Measurements from ENCODE around the gene TASP1.
"Not testable (repeated sequence)": the region's sequence is repeated elsewhere in the genome, so short reads cannot be mapped to it uniquely, and the experiment has no call there.

TASP1 gene

DNA sequence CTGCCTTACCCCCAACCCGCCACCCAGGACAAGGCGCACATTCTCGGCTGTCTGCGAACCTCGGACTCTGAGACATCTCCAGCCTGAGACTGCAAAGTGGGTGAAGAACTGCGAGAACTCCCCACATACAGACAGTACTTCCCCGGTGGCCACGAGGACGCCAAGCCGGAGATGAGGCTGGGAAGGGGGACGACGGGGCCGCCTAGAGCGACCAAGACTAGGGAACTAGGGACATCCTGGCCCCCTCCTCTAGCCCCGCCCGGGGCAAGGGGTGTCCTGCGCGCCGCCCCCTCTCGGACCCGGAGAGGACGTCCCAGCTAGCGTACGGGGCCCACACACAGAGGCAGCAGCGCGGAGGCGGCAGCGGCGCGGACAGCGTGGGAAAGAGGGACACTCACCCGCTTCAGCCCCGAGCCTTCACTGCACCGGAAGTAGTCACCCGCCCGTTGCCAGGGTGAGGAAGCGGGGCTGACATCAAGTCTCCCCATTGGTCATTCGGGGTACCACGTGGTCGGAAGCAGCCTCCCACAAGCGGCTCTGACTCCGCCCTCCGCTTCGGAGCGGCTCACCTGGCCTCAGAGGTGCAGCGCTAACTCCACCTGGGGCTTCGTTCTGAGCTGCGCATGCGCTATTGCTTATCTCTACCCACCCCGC lies at the start of gene TASP1:
TSS of gene TASP1 (minus strand) at position 437 of the 654 bp plus-strand sequence. CDS start 8,854 bp downstream, outside the sequence.
- peak; percentile 92 for DNase-seq

DNA sequence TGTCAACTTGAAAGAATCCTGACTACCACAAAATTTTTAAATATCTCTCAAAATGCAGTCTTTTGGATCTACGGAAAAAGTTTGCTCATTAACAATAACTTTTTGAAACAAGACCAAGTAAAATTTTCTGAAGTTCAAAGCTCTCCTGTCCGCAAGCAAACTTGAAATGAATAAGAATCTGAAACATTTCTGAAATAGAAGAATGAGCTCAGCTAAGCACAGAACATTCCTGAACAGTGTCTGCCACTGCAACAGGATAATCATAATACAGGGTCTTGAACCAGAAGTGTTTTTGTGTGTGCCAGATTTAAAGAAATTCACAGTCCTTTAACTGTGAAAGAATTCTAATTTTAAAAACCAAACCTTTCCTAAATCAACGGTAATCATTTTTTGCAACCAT lies 49.1 kb upstream of the TASP1 start:
- DNase-seq = no peak

GRCh38 chr20:13685623-13686022 lies 46.9 kb upstream of the TASP1 start:
- no peak for DNase-seq

DNA sequence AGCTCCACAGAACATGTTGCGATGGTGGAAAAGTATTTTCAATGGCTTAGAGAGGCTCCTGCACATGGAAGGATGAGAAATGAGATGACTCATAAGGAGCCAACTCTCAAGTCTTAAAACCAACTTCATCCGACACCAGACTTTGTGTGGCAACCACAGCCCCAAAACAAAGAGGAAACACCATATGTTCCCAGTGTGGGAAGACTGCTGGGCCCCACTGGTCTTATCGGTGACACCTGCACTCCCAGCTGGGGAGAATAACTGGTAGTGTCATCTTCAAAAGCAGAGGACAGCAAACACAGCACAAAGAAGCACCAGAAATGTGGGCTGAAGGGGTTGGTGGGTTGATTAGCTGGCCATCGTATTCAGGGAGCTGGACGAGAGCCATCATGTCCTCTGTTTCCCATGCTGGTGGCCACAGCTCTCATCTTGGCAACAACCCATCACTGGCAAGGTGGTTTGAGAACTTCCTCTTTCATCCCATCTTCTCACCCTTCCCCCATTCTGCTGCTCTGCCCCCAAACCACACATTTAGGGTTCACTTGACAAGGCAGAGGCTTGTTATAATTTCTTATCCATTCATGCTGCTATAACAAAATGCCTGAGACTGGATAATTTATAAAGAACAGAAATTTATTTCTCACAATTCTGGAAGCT lies 46.0 kb upstream of the TASP1 start:
- no peak for DNase-seq

DNA sequence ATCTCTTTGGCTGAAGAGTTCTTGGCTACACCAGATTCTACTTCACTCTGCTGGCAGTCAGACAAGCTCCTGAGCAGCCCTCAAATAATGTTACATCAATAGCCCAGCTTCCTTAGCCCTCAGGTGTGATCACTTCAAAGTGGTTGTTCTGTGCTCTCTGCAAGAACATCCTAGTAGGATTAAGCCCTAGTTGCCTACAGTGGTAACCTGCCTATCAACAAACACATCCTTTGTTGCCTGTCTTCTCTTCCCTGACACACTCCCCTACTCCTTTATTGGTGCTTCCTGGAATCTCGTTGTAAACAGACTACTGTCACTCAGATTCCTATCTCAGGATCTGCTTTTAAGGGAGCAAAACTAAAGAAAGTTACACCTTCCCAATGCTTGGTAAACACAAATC lies 45.1 kb upstream of the TASP1 start:
- no peak for DNase-seq

GRCh38 chr20:13681248-13682125 lies 42.8 kb upstream of the TASP1 start:
- no peak for DNase-seq

DNA sequence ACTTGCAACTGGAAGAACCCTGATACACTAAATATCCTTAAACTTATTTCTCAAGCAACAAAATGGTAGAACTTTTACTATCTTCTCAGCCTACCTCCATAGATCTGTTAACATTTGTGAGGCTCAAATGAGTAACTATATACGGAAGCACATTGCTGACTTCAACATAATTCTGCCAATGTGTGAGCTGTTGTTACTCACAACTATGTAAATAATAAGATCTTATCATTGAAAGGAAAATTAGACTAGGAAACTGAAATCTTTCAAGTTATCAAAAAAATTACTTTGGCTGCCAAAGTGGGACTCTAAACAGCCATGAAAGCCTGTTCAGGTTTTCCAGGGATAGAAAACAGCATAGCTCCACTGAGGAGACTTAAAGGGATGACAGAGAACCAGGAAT lies 40.2 kb upstream of the TASP1 start:
- no peak for DNase-seq

GRCh38 chr20:13677241-13677640 lies 38.5 kb upstream of the TASP1 start:
- no peak for DNase-seq

DNA sequence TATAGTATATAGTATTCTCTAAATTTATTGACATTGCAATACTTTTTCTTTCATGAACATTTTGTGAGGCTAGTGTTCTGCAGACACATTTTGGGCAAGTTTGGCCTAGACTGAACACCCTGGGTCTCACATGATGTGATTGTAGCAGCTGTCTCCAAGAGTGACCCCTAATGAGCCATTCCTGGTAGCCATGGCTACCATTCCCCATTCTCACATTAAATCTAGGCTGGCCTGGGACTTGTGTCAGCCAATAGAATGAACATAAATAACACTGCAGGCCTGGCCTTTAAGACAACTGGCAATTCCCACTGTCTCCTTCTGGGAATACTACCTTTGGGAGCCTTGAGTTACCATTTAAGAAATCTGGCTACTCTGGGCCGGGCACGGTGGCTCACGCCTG lies 38.0 kb upstream of the TASP1 start:
- DNase-seq = no peak

DNA sequence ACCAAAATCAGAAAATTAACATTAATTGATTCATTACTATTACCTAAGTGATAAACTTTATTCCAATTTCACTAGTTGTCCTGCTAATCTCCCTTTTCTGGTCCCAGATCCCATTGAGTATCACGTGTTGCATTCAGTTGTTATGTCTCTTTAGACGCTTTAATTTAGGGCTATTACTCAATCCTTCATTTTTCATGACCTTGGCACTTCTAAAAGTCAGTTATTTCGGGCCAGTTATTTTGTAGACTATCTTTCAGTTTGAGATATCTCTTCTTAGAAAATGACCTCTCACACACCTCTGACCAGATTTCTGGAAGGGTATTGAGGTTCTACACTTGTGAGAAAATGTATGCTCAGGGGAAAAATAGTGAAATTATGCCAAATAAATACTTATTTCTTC lies 34.0 kb upstream of the TASP1 start:
- no peak for DNase-seq

- peak; percentile 79 for DNase-seq
These were observed 33.2 kb upstream of the TASP1 start for GRCh38 chr20:13671916-13672378.

DNA sequence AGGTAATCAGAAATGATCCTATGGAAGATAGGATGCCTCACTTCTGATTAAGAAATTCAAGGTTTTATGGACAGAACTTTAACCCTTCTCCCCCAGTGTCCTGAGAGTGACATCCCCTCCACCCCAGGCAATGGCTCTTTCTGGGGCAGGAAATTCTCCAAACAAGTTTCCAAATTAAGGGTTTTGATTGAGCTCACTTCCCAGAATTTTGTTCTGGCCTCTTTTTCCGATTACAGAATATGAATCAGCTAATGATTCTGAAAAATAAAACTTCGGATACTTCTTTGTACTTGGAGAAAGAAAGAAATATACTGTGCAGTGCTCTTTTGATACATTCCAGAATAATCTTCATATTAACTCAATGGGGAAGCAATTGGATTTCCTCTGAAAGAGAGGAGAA lies 32.8 kb upstream of the TASP1 start:
- DNase-seq = no peak

DNA sequence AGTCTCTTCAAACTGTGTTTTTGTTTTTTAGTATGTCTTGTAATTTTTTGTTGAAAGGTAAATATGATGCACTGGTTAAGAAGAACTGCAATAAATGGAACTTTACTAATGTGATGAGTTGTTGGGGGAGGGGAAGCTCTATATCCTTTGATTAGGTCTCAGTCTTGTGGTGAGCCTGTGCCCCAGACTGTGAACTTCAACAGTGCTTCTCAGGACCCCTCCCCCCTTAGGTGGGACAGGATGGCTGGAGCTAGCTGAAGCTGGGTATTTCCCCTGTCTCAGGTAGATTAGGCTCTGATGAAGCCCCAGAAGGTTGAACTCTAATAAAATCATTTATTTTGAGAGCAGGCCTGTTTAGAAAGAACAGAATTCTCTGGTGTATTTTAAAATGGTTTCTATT lies 31.4 kb upstream of the TASP1 start:
- no peak for DNase-seq

DNA sequence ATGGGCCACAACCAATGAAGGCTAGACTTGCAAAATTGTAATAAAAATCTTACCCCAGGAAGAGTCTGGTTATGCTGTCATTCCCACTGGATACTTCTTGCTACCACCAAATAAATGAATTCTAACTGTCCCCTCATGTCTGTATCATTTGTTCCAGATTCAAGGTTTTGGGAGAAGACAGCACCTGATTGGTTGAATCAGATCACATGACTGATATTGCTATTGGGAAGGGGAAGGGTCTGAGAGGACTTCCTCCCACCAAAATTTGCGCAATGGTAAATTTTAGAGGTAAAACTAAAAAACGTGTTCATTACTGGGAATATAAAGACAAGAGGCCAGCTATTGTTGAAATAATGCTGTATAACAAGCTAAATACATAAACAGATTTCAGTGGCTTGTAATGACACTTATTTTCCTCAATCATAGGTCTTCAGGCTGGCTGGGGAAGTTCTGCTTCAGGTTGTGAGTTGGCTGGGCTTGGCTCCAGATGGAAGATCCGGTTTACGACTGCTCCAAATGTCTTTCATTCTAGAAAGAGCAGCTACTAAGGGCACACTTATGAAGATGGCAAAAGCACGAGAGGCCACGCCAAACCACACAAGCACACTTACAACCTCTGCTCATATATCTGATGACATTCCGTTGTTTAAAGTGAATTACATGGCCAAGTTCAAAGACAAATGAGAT lies 27.1 kb upstream of the TASP1 start:
- no peak for DNase-seq

DNA sequence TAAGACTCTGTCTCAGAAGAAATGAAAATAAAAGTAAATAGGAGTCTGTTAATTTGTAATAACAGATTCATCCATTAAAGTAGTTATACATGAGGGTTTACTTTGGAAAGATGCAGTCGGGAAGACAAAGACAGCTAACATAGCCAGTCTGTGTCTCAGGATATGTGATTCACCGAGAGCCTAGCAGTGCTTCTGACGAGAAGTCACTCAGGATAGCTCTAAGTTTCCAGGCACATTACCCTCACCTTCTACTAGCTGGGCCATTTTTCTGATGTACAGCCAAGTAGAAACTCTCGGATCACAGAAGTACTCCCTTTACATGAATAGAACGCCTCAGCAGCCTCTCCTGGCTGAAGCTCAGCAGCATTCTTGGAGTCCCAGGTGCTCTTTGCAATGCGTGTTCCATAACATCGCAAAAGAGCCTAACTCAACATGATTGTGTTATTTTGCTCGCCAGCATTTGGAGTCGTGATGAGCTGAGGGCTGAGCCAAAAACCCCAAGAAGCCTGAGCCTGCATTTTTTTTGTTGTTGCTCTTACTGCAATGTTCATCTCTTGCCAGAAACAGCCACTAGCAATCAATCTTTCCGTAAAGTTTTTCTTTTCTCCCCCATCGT lies 22.4 kb upstream of the TASP1 start:
- peak; percentile 10 for DNase-seq

GRCh38 chr20:13659288-13659687 lies 20.6 kb upstream of the TASP1 start:
- DNase-seq = no peak

DNA sequence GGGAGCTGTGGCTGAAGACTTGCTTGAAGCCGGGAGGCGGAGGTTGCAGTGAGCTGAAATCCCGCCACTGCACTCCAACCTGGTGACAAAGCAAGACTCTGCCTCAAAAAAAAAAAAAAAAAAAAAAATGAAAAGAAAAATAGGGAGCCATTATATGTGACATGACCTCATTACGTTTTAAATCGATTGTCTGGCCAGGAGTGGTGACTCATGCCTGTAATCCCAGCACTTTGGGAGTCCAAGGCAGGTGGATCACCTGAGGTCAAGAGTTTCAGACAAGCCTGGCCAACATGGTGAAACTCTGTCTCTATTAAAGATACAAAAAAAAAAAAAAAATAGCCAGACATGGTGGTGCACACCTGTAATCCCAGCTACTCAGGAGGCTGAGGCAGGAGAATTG lies 19.3 kb upstream of the TASP1 start:
- not testable (repeated sequence) for DNase-seq

DNA sequence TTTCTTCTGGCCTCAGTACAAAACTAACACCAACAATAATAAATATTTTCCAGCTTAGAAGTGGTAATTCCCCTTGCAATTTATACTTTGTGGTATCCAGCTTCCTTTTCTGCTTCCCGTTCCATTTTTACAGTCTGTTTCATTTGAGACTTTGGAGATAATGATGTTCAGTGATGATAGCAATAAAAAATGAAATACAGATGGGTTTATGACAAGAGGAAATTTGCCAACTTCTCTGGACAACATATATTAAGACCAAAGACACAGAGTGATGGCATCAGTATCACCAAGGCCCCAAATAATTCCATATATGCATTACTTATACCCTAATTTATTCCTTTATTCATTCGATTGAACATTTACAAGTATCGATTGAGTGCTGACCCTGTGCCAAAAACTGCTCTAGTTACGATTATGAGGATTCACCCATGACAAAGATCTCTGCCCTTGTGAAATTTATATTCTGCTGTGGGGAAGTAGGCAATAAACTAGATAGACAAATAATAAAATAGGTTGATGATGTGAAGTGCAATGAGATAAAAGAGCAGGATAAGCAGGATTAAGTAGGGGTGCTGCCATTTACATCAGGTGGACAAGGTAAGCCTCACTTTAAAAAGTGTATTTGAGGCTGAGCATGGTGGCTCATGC lies 18.1 kb upstream of the TASP1 start:
- no peak for DNase-seq

DNA sequence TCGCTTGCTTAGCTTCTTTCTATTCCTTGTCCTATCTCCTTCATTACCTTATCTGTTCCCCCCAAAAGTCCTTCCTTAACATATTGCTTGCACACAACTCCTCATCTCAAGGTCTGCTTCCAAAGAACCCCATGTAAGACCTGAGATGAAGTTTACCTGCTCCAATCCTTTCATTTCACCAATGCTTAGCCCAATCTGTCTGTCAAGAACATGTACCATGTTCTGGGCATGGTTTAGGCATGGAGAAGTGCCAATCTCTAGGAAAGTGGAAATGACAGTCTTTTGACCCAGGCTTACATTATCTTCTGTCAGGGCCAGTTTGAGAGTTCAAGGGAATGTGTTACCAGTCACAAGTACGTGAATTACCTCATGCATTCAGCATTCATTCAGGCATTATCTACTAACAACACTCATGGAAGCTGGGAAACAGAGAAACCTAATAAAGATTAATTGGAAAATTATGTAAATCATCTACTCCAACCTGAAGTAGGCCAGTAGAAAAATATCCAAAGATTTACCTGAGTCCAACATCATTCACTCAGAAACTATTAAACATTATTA lies 15.8 kb upstream of the TASP1 start:
- no peak for DNase-seq

GRCh38 chr20:13650474-13650873 lies 11.7 kb upstream of the TASP1 start:
- no peak for DNase-seq

- DNase-seq = no peak
These were observed 9.8 kb upstream of the TASP1 start for GRCh38 chr20:13648291-13649228.
